Mesenchymal stem cell (in vitro differentiated cells and primary cell): ENCODE data around the gene OXER1.
A peak's percentile ranks its signal among the peaks of the same experiment; 100 is the strongest.

Experiments used
- DNase-seq: peaks from one replicate; pipeline ENCODE4 v3.0.0-alpha.2; 2013
- H2AFZ ChIP-seq: one replicate; pipeline ENCODE4 v1.6.1; 2013; ENCODE audit warnings: low read depth, mild to moderate bottlenecking, control low read depth, inconsistent platforms, low read length, moderate library complexity
- H2AK5ac ChIP-seq: 2 replicates; pipeline ENCODE4 v1.6.1; 2013; ENCODE audit warnings: low read length, moderate library complexity, mild to moderate bottlenecking, inconsistent platforms; ENCODE audit not compliant: severe bottlenecking
- H2BK120ac ChIP-seq: one replicate; pipeline ENCODE4 v1.6.1; 2013; ENCODE audit warnings: low read depth, mild to moderate bottlenecking, inconsistent platforms, low read length, moderate library complexity
- H2BK12ac ChIP-seq, 2 experiments: one replicate each; pipeline ENCODE4 v1.6.1; 2013; ENCODE audit warnings: inconsistent platforms in 2 of 2, low read length in 2 of 2, mild to moderate bottlenecking in 2 of 2, moderate library complexity in 2 of 2, control low read depth in 1 of 2
- H2BK15ac ChIP-seq: one replicate; pipeline ENCODE4 v1.6.1; 2013; ENCODE audit warnings: mild to moderate bottlenecking, low read depth, inconsistent platforms; ENCODE audit not compliant: poor library complexity, severe bottlenecking
- H2BK5ac ChIP-seq: 2 replicates; pipeline ENCODE4 v1.6.1; 2013; ENCODE audit warnings: low read depth, mild to moderate bottlenecking, low read length, control low read depth, inconsistent platforms; ENCODE audit not compliant: poor library complexity, severe bottlenecking
- H3K14ac ChIP-seq, 2 experiments: one replicate each; pipeline ENCODE4 v1.6.1; 2013; ENCODE audit warnings: inconsistent platforms in 2 of 2, low read length in 2 of 2, control low read depth in 1 of 2, mild to moderate bottlenecking in 1 of 2, moderate library complexity in 1 of 2
- H3K18ac ChIP-seq, 2 experiments: one replicate each; pipeline ENCODE4 v1.6.1; 2013; ENCODE audit warnings: inconsistent platforms in 2 of 2, low read length in 2 of 2, control low read depth in 1 of 2, low read depth in 1 of 2, mild to moderate bottlenecking in 1 of 2
- H3K23ac ChIP-seq, 2 experiments: one replicate each; pipeline ENCODE4 v1.6.1; 2013; ENCODE audit warnings: inconsistent platforms in 2 of 2, low read length in 2 of 2, mild to moderate bottlenecking in 2 of 2, moderate library complexity in 2 of 2, control low read depth in 1 of 2
- H3K27ac ChIP-seq: 2 replicates; pipeline ENCODE4 v1.5.1; 2013; ENCODE audit warnings: mild to moderate bottlenecking, moderate library complexity, low read length, control low read depth, inconsistent platforms; ENCODE audit not compliant: poor library complexity, severe bottlenecking
- H3K27me3 ChIP-seq, 2 experiments: 2 replicates each; pipeline versions ENCODE4 v1.6.1 to v1.7.0; 2013; ENCODE audit warnings: low read length in 2 of 2, mild to moderate bottlenecking in 2 of 2, moderate library complexity in 2 of 2, control low read depth in 1 of 2, inconsistent platforms in 1 of 2; ENCODE audit not compliant: control insufficient read depth in 1 of 2, insufficient read depth in 1 of 2
- H3K36me3 ChIP-seq, 2 experiments: 2 replicates each; pipeline versions ENCODE4 v1.6.1 to v1.7.0; 2013; ENCODE audit warnings: low read length in 2 of 2, control low read depth in 1 of 2, inconsistent platforms in 1 of 2, low read depth in 1 of 2, mild to moderate bottlenecking in 1 of 2; ENCODE audit not compliant: insufficient read depth in 2 of 2, control insufficient read depth in 1 of 2
- H3K4ac ChIP-seq, 2 experiments: one replicate each; pipeline ENCODE4 v1.6.1; 2013; ENCODE audit warnings: inconsistent platforms in 2 of 2, low read length in 2 of 2, mild to moderate bottlenecking in 2 of 2, moderate library complexity in 2 of 2, control low read depth in 1 of 2, low read depth in 1 of 2
- H3K4me1 ChIP-seq: 2 replicates; pipeline ENCODE4 v1.6.1; 2013; ENCODE audit warnings: low read depth, low read length, control low read depth; ENCODE audit not compliant: control insufficient read depth, insufficient read depth
- H3K4me2 ChIP-seq: 2 replicates; pipeline ENCODE4 v1.6.1; 2013; ENCODE audit warnings: low read length, mild to moderate bottlenecking, inconsistent platforms; ENCODE audit not compliant: poor library complexity, severe bottlenecking
- H3K4me3 ChIP-seq, 2 experiments: 2 replicates each; pipeline versions ENCODE4 v1.5.1 to v1.7.0; 2013; ENCODE audit warnings: low read length in 2 of 2, mild to moderate bottlenecking in 2 of 2, control low read depth in 1 of 2, low read depth in 1 of 2; ENCODE audit not compliant: insufficient read depth in 1 of 2
- H3K79me1 ChIP-seq: replicated peaks from 2 replicates; pipeline ENCODE4 v1.6.1; 2013; ENCODE audit warnings: mild to moderate bottlenecking, control low read depth, low read length, inconsistent platforms; ENCODE audit not compliant: poor library complexity, severe bottlenecking
- H3K9ac ChIP-seq: 2 replicates; pipeline ENCODE4 v1.7.0; 2013; ENCODE audit warnings: mild to moderate bottlenecking, low read length, moderate library complexity
- H3K9me3 ChIP-seq: 2 replicates; pipeline ENCODE4 v1.7.0; 2013; ENCODE audit warnings: mild to moderate bottlenecking, low read length; ENCODE audit not compliant: control insufficient read depth
- H4K8ac ChIP-seq: one replicate; pipeline ENCODE4 v1.6.1; 2013; ENCODE audit warnings: inconsistent platforms, mild to moderate bottlenecking, low read length, moderate library complexity
- H4K91ac ChIP-seq: one replicate; pipeline ENCODE4 v1.6.1; 2013; ENCODE audit warnings: mild to moderate bottlenecking, low read length, inconsistent platforms
- WGBS: methylation state at CpG from one replicate; pipeline ENCODE4 v1.1.7; 2013; ENCODE audit warnings: mixed read lengths; 5-methylcytosine and 5-hydroxymethylcytosine counted together

OXER1 gene

GRCh38 chr2:42754021-42754775, 9.7 kb downstream of the OXER1 start:
- Histone ChIP-seq H2AFZ (no peak overlapping the region), H3K4ac (no peak overlapping the region), H2BK15ac (no peak overlapping the region), H4K8ac (no peak overlapping the region), H4K91ac (no peak overlapping the region), H3K23ac (peak overlapping the region in 1 of 2 experiments; percentile 67), H3K4me1 (peaks cover 6% of the 10 kb centered on the region), H2AK5ac (no peak overlapping the region), H2BK5ac (no peak overlapping the region), H3K27me3 (no peaks in the 10 kb centered on the region), H2BK120ac (no peak overlapping the region), H3K79me1 (no peaks in the 10 kb centered on the region), H3K27ac (no peak overlapping the region), H3K9ac (peak overlapping the region; percentile 59), H2BK12ac (no peak overlapping the region), H3K4me2 (no peak overlapping the region), H3K14ac (no peak overlapping the region), H3K36me3 (peaks cover 0 to 43% of the 10 kb centered on the region in 2 experiments), H3K9me3 (no peaks in the 10 kb centered on the region), H3K18ac (no peak overlapping the region), H3K4me3 (peak overlapping the region in 1 of 2 experiments; percentile 45)
- 92% methylated on average over 11 of the region's 11 CpGs for WGBS
- DNase-seq = no peak

GRCh38 chr2:42752816-42753813, 10.8 kb downstream of the OXER1 start:
- H3K4me2 ChIP-seq = no peak overlapping the region
- H3K9ac ChIP-seq = no peak overlapping the region
- no peak overlapping the region for H4K91ac ChIP-seq
- H3K79me1 ChIP-seq = no peaks in the 10 kb centered on the region
- no peak overlapping the region for H4K8ac ChIP-seq
- no peak overlapping the region for H2AK5ac ChIP-seq
- H2BK5ac ChIP-seq = no peak overlapping the region
- no peak overlapping the region for H3K14ac ChIP-seq
- H3K9me3 ChIP-seq = no peaks in the 10 kb centered on the region
- H3K23ac ChIP-seq = no peak overlapping the region
- H2BK12ac ChIP-seq = no peak overlapping the region
- DNase-seq = no peak
- no peak overlapping the region for H3K27ac ChIP-seq
- no peak overlapping the region for H3K4ac ChIP-seq
- H2BK15ac ChIP-seq = no peak overlapping the region
- H3K4me3 ChIP-seq = no peak overlapping the region
- peaks cover 0 to 47% of the 10 kb centered on the region in 2 experiments for H3K36me3 ChIP-seq
- H2AFZ ChIP-seq = no peak overlapping the region
- no peak overlapping the region for H3K18ac ChIP-seq
- no peak overlapping the region for H2BK120ac ChIP-seq
- WGBS = 95% methylated on average over 24 of the region's 24 CpGs
- H3K4me1 ChIP-seq = peaks cover 6% of the 10 kb centered on the region
- no peaks in the 10 kb centered on the region for H3K27me3 ChIP-seq

DNA sequence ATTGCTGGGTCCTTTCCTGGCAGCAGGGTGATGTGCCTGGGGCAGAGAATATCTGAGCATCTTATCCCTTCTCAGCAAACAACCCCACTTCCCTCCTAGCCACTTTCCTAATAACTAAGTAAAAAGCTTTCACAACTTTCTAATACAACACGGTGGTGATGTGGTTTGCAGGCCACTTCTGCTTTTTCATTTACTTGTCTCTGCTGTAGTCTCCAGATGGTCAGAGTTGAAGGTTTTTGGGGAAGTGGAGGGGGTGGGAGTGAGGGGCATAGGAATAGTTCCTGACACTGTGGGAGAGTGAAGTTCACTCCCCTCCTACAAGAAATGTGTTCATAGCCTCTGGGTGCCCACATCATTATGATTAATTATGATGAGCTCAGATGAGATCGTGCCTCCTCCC, 11.6 kb downstream of the OXER1 start:
- no peak overlapping the region for H2AFZ ChIP-seq

GRCh38 chr2:42748840-42749239, 15.1 kb downstream of the OXER1 start:
- Histone ChIP-seq H3K79me1 (no peaks in the 10 kb centered on the region), H3K14ac (no peak overlapping the region), H3K4me3 (no peak overlapping the region), H2BK15ac (no peak overlapping the region), H3K27ac (no peak overlapping the region), H3K27me3 (no peaks in the 10 kb centered on the region), H3K9me3 (no peaks in the 10 kb centered on the region), H4K8ac (no peak overlapping the region), H2BK5ac (no peak overlapping the region), H2AFZ (no peak overlapping the region), H3K18ac (no peak overlapping the region), H2AK5ac (no peak overlapping the region), H3K4ac (no peak overlapping the region), H3K9ac (no peak overlapping the region), H2BK120ac (no peak overlapping the region), H2BK12ac (no peak overlapping the region), H3K4me1 (no peaks in the 10 kb centered on the region), H3K36me3 (peaks cover 0 to 19% of the 10 kb centered on the region in 2 experiments), H3K23ac (no peak overlapping the region), H4K91ac (no peak overlapping the region), H3K4me2 (no peak overlapping the region)
- DNase-seq = no peak
- WGBS = 100% methylated on average over 2 of the region's 4 CpGs

More for the DNA sequence above, 11.6 kb downstream of the OXER1 start:
- no peak overlapping the region for H4K91ac ChIP-seq
- no peak overlapping the region for H2BK12ac ChIP-seq
- no peaks in the 10 kb centered on the region for H3K9me3 ChIP-seq
- no peaks in the 10 kb centered on the region for H3K79me1 ChIP-seq
- no peak overlapping the region for H3K18ac ChIP-seq
- no peak for DNase-seq
- H3K14ac ChIP-seq = no peak overlapping the region
- no peak overlapping the region for H4K8ac ChIP-seq
- H3K27ac ChIP-seq = no peak overlapping the region
- no peak overlapping the region for H3K23ac ChIP-seq
- H3K4me1 ChIP-seq = peaks cover 6% of the 10 kb centered on the region
- H3K9ac ChIP-seq = no peak overlapping the region
- peaks cover 0 to 48% of the 10 kb centered on the region in 2 experiments for H3K36me3 ChIP-seq
- no peak overlapping the region for H3K4me2 ChIP-seq
- WGBS = 83% methylated on average over 1 of the region's 2 CpGs
- H2BK5ac ChIP-seq = no peak overlapping the region
- H2BK15ac ChIP-seq = no peak overlapping the region
- no peak overlapping the region for H2BK120ac ChIP-seq
- no peak overlapping the region for H3K4ac ChIP-seq
- H3K4me3 ChIP-seq = no peak overlapping the region
- H2AK5ac ChIP-seq = no peak overlapping the region
- H3K27me3 ChIP-seq = no peaks in the 10 kb centered on the region
